SH-SY5Y (cell line): Measurements from ENCODE around the gene SPOCK3.

Source experiments
- GATA2 ChIP-seq: IDR thresholded peaks from 2 replicates; pipeline ENCODE4 v1.6.1; 2011; ENCODE audit warnings: mild to moderate bottlenecking, low read depth, low read length
- GATA3 ChIP-seq: IDR thresholded peaks from 2 replicates; pipeline ENCODE4 v1.6.1; 2011; ENCODE audit warnings: low read depth, mild to moderate bottlenecking, low read length, moderate library complexity

GRCh38 chr4:167049257-167049656, 185.0 kb downstream of the SPOCK3 start:
- TF ChIP-seq GATA2 (no peak), GATA3 (no peak)
